Mammary epithelial cell (primary cell): ENCODE measurements around the gene CTPS2.

ENCODE experiments used
- EZH2 ChIP-seq: IDR thresholded peaks from 2 replicates; pipeline ENCODE4 v1.6.1; 2012; ENCODE audit warnings: low read length, inconsistent platforms, borderline replicate concordance
- TF ChIP-seq, protein P1 (sequence below), 2 donors: IDR thresholded peaks in 1 of 2; conservative IDR thresholded peaks in 1 of 2; 2 replicates each; pipeline ENCODE4 v1.5.1; 2011 to 2012; ENCODE audit warnings: inconsistent platforms in 2 of 2, low read length in 2 of 2, mild to moderate bottlenecking in 2 of 2, control low read depth in 1 of 2, low read depth in 1 of 2; ENCODE audit not compliant: insufficient read depth in 1 of 2; ENCODE audit errors: extremely low read depth in 1 of 2

- TF ChIP-seq, protein P1, sequence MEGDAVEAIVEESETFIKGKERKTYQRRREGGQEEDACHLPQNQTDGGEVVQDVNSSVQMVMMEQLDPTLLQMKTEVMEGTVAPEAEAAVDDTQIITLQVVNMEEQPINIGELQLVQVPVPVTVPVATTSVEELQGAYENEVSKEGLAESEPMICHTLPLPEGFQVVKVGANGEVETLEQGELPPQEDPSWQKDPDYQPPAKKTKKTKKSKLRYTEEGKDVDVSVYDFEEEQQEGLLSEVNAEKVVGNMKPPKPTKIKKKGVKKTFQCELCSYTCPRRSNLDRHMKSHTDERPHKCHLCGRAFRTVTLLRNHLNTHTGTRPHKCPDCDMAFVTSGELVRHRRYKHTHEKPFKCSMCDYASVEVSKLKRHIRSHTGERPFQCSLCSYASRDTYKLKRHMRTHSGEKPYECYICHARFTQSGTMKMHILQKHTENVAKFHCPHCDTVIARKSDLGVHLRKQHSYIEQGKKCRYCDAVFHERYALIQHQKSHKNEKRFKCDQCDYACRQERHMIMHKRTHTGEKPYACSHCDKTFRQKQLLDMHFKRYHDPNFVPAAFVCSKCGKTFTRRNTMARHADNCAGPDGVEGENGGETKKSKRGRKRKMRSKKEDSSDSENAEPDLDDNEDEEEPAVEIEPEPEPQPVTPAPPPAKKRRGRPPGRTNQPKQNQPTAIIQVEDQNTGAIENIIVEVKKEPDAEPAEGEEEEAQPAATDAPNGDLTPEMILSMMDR (conservative IDR thresholded peaks at IDR 0.05 in 1 of 2, IDR thresholded peaks at IDR 0.05 in 1 of 2; ENCODE audit: extremely low read depth in 1 of 2, insufficient read depth in 1 of 2, low read depth in 1 of 2, low read length in 2 of 2): no peak
- no peak for TF ChIP-seq EZH2
Measured at GRCh38 chrX:16606142-16606720, 106.2 kb downstream of the CTPS2 start.
